Skeletal muscle cell (primary cell): ENCODE results near the gene RIPK4.
"Not testable (repeated sequence)": the region's sequence is repeated elsewhere in the genome, so short reads cannot be mapped to it uniquely, and the experiment has no call there.

ENCODE experiments used
- DNase-seq: peaks from one replicate; pipeline ENCODE4 v3.0.0-alpha.2; 2010; ENCODE audit warnings: low read depth
- H3K4me3 ChIP-seq: 2 replicates; pipeline ENCODE4 v1.5.1; 2011; ENCODE audit warnings: low read depth, mild to moderate bottlenecking, control low read depth, low read length, moderate library complexity

Gene RIPK4

GRCh38 chr21:41725421-41726031, 41.3 kb downstream of the RIPK4 start:
- no peak overlapping the region for H3K4me3 ChIP-seq
- DNase-seq: no peak

GRCh38 chr21:41723835-41724234, 43.0 kb downstream of the RIPK4 start:
- H3K4me3 ChIP-seq, DNase-seq: not testable (repeated sequence)

GRCh38 chr21:41722052-41723018, 44.5 kb downstream of the RIPK4 start:
- H3K4me3 ChIP-seq: no peak overlapping the region
- DNase-seq: no peak

- DNase-seq: no peak
- H3K4me3 ChIP-seq: no peak overlapping the region
Measured at GRCh38 chr21:41720250-41720649, 46.6 kb downstream of the RIPK4 start.

- DNase-seq: no peak
- H3K4me3 ChIP-seq: no peak overlapping the region
Measured at GRCh38 chr21:41719691-41720090, 47.2 kb downstream of the RIPK4 start.

- no peak for DNase-seq
- H3K4me3 ChIP-seq: no peak overlapping the region
Measured at GRCh38 chr21:41717573-41718330, 49.1 kb downstream of the RIPK4 start.

GRCh38 chr21:41716751-41717150, 50.1 kb downstream of the RIPK4 start:
- no peak overlapping the region for H3K4me3 ChIP-seq
- DNase-seq: no peak

- no peak overlapping the region for H3K4me3 ChIP-seq
- no peak for DNase-seq
Measured at GRCh38 chr21:41715649-41716281, 51.1 kb downstream of the RIPK4 start.

GRCh38 chr21:41714299-41714865, 52.5 kb downstream of the RIPK4 start:
- not testable (repeated sequence) for DNase-seq, H3K4me3 ChIP-seq

- H3K4me3 ChIP-seq: no peak overlapping the region
Measured at GRCh38 chr21:41713495-41714281, 53.2 kb downstream of the RIPK4 start.

GRCh38 chr21:41712730-41713129, 54.1 kb downstream of the RIPK4 start:
- no peak overlapping the region for H3K4me3 ChIP-seq

More at GRCh38 chr21:41713495-41714281, 53.2 kb downstream of the RIPK4 start:
- DNase-seq: no peak

GRCh38 chr21:41712201-41712600, 54.7 kb downstream of the RIPK4 start:
- DNase-seq: no peak
- H3K4me3 ChIP-seq: no peak overlapping the region

More at GRCh38 chr21:41712730-41713129, 54.1 kb downstream of the RIPK4 start:
- DNase-seq: no peak

- H3K4me3 ChIP-seq: no peak overlapping the region
- DNase-seq: no peak
Measured at GRCh38 chr21:41711416-41712007, 55.3 kb downstream of the RIPK4 start.

- no peak for DNase-seq
- no peak overlapping the region for H3K4me3 ChIP-seq
Measured at GRCh38 chr21:41710823-41711160, 56.1 kb downstream of the RIPK4 start.

- no peak for DNase-seq
- H3K4me3 ChIP-seq: no peak overlapping the region
Measured at GRCh38 chr21:41709965-41710822, 56.7 kb downstream of the RIPK4 start.

GRCh38 chr21:41709166-41709565, 57.7 kb downstream of the RIPK4 start:
- H3K4me3 ChIP-seq: no peak overlapping the region
- DNase-seq: no peak

- no peak overlapping the region for H3K4me3 ChIP-seq
- no peak for DNase-seq
Measured at GRCh38 chr21:41707960-41708330, 58.9 kb downstream of the RIPK4 start.
